HG03095 (cell line): Measurements from ENCODE around the gene SOX11.
"Not testable (repeated sequence)": the region's sequence is repeated elsewhere in the genome, so short reads cannot be mapped to it uniquely, and the experiment has no call there.

Experiments used
- ATAC-seq: cut with Tn5 transposase; IDR thresholded peaks from one replicate; pipeline ENCODE4 v1.9.1; 2021; ENCODE audit warnings: moderate library complexity; ENCODE audit not compliant: unreplicated experiment

The SOX11 gene

GRCh38 chr2:5691985-5692529 lies at the start of gene SOX11:
SOX11 (plus strand) TSS chr2:5692384; CDS start chr2:5692722, 338 bp downstream.
- no peak for ATAC-seq

GRCh38 chr2:5652734-5653133 lies 39.5 kb upstream of the SOX11 start:
- not testable (repeated sequence) for ATAC-seq

GRCh38 chr2:5653756-5654155 lies 38.4 kb upstream of the SOX11 start:
- not testable (repeated sequence) for ATAC-seq

- ATAC-seq: no peak
Observed at GRCh38 chr2:5657231-5657630, 35.0 kb upstream of the SOX11 start.

DNA sequence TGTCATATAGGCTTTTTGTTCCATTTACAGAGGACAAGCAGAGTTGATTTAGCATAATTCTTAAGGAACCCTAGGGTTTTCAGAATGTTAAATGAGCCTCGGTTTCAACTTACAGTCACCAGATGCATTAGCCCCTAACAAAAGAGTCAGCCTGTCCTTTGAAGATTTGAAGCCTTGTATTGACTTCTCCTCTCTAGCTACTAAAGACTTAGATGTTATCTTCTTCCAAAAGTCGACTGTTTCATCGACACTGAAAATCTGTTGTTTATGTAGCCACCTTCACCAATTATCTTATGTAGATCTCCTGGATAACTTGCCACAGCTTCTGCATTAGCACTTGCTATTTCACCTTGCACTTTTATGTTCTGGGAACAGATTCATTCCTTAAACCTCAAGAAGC lies 31.6 kb upstream of the SOX11 start:
- ATAC-seq: no peak

DNA sequence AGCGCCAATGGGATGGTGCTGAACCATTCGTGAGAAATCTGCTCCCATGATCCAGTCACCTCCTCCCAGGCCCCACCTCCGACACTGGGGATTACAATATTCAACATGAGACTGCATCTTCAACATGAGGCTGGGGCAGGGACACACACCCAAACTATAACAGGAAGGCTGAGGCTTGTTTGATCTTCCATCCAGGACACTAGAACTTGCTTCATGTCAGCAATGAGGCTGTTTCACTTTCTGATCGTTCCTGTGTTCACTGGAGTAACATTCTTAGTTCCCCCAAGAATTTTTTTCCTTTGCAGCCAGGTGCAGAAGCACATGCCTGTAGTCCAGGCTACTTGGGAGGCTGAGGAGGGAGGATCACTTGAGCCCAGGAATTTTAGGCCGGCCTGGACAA lies 30.8 kb upstream of the SOX11 start:
- no peak for ATAC-seq

GRCh38 chr2:5664278-5664681 lies 27.9 kb upstream of the SOX11 start:
- no peak for ATAC-seq

DNA sequence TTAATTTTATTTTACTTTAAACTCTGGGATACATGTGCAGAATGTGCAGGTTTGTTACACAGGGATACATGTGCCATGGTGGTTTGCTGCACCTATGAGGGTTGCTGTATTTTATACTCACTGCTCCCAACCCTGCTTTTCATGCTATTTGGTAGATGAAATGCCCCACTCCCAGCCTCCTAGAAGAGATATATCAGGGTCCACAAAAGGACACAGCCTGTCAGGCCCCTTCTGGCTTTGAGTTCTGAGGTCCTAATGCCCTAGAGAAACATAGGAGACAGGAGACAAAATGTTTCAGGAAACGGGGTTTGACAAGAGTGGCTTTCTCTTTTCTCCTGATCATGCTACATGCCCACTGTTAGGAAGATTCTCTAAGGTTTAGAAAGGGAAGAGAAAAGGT lies 27.1 kb upstream of the SOX11 start:
- ATAC-seq: no peak

- no peak for ATAC-seq
Observed at GRCh38 chr2:5666798-5667197, 25.4 kb upstream of the SOX11 start.

DNA sequence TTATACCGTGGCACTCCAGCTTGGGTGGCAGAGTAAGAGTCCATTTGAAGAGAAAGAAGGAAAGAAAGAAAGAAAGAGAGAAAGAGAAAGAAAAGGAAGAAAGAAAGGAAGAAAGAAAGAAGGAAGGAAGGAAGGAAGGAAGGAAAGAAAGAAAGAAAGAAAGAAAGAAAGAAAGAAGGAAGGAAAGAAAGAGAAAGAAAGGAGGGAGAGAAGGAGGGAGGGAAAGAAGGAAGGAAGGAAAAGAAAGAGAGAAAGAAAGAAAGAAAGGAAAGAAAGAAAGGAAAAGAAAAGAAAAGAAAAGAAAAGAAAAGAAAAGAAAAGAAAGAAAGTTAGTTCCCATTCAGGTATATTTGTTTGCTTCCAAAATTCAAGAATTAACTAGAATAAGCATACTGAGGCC lies 24.5 kb upstream of the SOX11 start:
- not testable (repeated sequence) for ATAC-seq

GRCh38 chr2:5668682-5669250 lies 23.4 kb upstream of the SOX11 start:
- ATAC-seq: no peak

- no peak for ATAC-seq
Observed at GRCh38 chr2:5672749-5673144, 19.4 kb upstream of the SOX11 start.

DNA sequence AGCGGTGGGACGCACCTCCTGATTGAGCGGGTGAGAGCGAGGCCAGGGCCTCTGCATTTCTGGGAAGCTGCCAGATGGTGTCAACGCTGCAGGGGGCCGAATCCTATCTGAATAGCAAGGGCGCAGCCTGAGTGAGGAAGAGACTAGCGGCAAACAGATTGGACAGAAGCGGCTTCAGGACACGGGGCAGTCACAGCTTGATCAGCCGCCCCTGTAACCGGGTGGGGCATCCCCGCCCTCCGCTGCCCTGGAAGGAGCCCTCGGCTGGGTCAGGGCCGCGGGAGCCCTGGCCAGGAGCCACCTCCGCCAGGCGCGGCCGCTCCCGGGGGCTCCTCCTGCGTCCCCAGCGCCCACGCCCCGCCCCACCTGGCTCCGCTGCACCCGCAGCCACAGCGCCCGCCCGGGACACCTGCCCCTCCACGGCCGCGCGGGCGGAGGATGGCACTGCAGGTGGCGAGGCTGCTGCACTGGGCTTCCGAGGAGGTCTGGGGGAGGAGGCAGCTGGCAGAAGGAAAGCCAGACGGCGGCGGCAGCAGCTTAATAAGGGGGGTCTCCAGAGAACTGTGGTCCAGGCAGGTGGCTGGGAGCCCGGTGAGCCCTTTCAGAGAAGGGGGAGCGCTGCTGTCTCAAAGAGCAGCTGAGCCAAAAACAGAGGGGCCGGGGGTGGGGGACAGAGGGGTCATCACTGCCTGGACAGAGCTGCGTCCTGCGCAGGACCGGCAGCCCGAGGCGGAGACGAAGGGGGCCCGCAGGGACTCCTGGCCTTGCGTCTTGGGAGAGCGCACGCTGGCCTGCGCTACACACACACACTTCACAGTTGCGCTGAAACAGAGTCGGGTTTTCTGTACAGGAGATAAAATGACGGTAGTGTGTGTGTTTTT lies 18.8 kb upstream of the SOX11 start:
- ATAC-seq: no peak

- no peak for ATAC-seq
Observed at GRCh38 chr2:5674026-5674340, 18.2 kb upstream of the SOX11 start.

- ATAC-seq: no peak
Observed at GRCh38 chr2:5677133-5677532, 15.1 kb upstream of the SOX11 start.

GRCh38 chr2:5683471-5683870 lies 8.7 kb upstream of the SOX11 start:
- no peak for ATAC-seq

DNA sequence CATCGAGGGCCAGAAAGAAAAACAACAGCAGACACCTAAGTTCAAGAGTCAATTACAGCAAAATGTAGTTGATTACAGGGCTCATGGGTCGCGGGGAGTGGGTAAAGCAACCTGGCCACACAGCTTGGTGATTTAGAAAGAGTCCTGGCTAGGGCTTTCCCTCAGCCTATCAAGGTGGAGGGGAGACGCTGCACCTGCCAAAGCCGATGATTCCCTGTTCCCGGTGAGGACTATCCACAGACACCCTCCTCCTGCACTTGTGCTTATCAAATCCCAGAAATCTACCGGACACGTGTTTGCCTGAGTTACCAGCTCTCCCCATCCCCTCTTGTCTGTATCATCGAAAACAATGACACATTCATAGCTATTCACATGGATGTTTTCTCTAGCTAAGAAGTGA lies 7.0 kb upstream of the SOX11 start:
- no peak for ATAC-seq

DNA sequence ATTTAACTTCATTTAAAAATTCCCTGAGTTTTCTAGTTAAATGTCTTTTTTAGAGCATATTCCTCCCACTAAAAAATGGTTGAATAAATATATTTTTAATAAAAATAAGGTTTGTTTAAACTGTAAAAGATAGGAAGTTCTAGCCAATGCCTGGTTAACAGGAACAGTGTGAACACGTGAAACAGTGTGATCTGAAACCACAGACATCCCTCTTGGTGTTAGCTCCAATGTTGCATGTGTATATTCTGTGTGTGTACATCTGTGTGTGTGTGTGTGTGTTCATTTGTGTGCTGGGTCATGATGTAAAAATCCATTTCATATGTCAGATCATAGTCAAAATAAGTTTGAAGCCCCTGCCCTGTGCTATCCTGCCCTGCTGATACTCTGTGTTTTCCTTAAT lies 6.1 kb upstream of the SOX11 start:
- no peak for ATAC-seq

DNA sequence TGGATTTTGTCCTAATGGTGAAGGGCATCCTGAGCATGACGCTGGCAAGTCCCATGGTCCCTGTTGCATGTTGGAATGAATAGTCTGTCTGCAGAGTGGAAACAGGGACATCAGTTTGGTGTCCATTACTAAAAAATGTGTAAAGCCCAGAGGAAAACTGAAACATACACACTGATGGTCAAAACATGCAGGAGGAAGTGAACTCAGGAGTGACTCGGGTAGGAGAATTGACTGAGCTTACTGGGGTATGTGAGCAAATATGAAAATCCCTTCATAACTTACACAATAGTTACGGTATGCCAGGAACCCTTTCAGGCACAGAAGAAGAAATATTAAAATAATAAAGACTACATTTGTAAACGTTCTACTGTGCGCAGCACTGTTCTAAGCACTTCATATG lies 5.6 kb upstream of the SOX11 start:
- ATAC-seq: no peak

- ATAC-seq: no peak
Observed at GRCh38 chr2:5689750-5690149, 2.4 kb upstream of the SOX11 start.

- no peak for ATAC-seq
Observed at GRCh38 chr2:5690286-5690685, 1.9 kb upstream of the SOX11 start.

DNA sequence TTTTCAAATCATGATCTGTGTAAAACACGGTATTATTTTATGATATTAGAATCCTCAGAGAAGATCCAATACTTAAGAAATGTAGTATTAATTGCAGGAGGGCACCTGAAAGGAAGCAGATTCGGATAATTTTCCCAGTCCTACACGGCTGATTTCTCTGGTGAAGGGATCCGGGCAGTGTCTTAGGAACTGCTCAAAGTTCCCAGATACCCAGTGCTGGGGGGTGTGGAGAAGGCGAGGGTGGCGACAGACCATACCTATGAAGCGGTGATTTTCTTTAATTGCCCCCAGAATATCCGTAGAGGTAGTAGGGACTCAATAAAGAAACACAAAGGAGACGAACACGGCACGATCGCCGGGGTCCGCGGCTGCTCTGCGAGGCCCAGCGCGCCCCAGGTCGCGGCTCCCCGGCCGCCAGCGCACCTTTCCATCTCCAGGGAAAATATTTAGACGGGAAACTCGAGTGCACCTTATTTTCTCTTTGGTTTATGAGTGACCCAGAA lies 1.4 kb upstream of the SOX11 start:
- no peak for ATAC-seq
